Measurements from ENCODE around the gene ICA1. TPM values are rescaled to one million over a fixed set of nuclear protein-coding genes. Genes with fewer than 3 reads are reported as not detected.
A peak's percentile ranks its signal among the peaks of the same experiment; 100 is the strongest.

ICA1 gene
- total and polyA plus RNA-seq, 4 donors, result 15.5 to 41.2 (median 30.5) TPM

- Histone ChIP-seq H3K4me3 (ENCODE audit: low read depth, low read length) (no peak overlapping the region), H3K4me1 (ENCODE audit: control insufficient read depth, insufficient read depth, low read length) (peaks cover 3% of the 10 kb centered on the region), H3K9me3 (ENCODE audit: control insufficient read depth, insufficient read depth, low read length) (no peaks in the 10 kb centered on the region), H3K36me3 (ENCODE audit: control insufficient read depth, insufficient read depth, low read length) (no peaks in the 10 kb centered on the region), H3K27me3 (ENCODE audit: control insufficient read depth, insufficient read depth, low read length) (no peaks in the 10 kb centered on the region), H3K27ac (ENCODE audit: low read depth, low read length) (no peak overlapping the region)
- 50% methylated on average over 2 of the region's 4 CpGs for WGBS (ENCODE audit: insufficient coverage)
- DNase-seq (ENCODE audit: low read depth in 4 of 6, low spot score in 6 of 6), result peak in 2 of 6 donors; percentile 26 to 31
These were observed 106.1 kb downstream of the ICA1 start for GRCh38 chr7:8155836-8156235.

GRCh38 chr7:8154272-8154671 lies 107.7 kb downstream of the ICA1 start:
- DNase-seq (ENCODE audit: low read depth in 4 of 6, low spot score in 6 of 6), result peak in 2 of 6 donors; percentile 46 to 80
- WGBS (ENCODE audit: insufficient coverage), result 0% methylated on average over 1 of the region's 2 CpGs
- Histone ChIP-seq H3K27me3 (ENCODE audit: control insufficient read depth, insufficient read depth, low read length) (no peaks in the 10 kb centered on the region), H3K27ac (ENCODE audit: low read depth, low read length) (no peak overlapping the region), H3K4me3 (ENCODE audit: low read depth, low read length) (no peak overlapping the region), H3K4me1 (ENCODE audit: control insufficient read depth, insufficient read depth, low read length) (no peaks in the 10 kb centered on the region), H3K9me3 (ENCODE audit: control insufficient read depth, insufficient read depth, low read length) (no peaks in the 10 kb centered on the region), H3K36me3 (ENCODE audit: control insufficient read depth, insufficient read depth, low read length) (no peaks in the 10 kb centered on the region)

- no peaks in the 10 kb centered on the region for H3K4me1 ChIP-seq (ENCODE audit: control insufficient read depth, insufficient read depth, low read length)
- H3K27me3 ChIP-seq (ENCODE audit: control insufficient read depth, insufficient read depth, low read length), result no peaks in the 10 kb centered on the region
- no peaks in the 10 kb centered on the region for H3K9me3 ChIP-seq (ENCODE audit: control insufficient read depth, insufficient read depth, low read length)
- DNase-seq (ENCODE audit: low read depth in 4 of 6, low spot score in 6 of 6), result no peak
- H3K27ac ChIP-seq (ENCODE audit: low read depth, low read length), result no peak overlapping the region
- 98% methylated on average over 4 of the region's 4 CpGs for WGBS (ENCODE audit: insufficient coverage)
- no peaks in the 10 kb centered on the region for H3K36me3 ChIP-seq (ENCODE audit: control insufficient read depth, insufficient read depth, low read length)
- no peak overlapping the region for H3K4me3 ChIP-seq (ENCODE audit: low read depth, low read length)
These were observed 109.3 kb downstream of the ICA1 start for GRCh38 chr7:8152489-8153192.

GRCh38 chr7:8151161-8151725 lies 110.7 kb downstream of the ICA1 start:
- peak in 2 of 6 donors; percentile 43 to 55 for DNase-seq (ENCODE audit: low read depth in 4 of 6, low spot score in 6 of 6)
- Histone ChIP-seq H3K27ac (ENCODE audit: low read depth, low read length) (no peak overlapping the region), H3K4me3 (ENCODE audit: low read depth, low read length) (no peak overlapping the region), H3K9me3 (ENCODE audit: control insufficient read depth, insufficient read depth, low read length) (no peaks in the 10 kb centered on the region), H3K4me1 (ENCODE audit: control insufficient read depth, insufficient read depth, low read length) (peaks cover 4% of the 10 kb centered on the region), H3K27me3 (ENCODE audit: control insufficient read depth, insufficient read depth, low read length) (no peaks in the 10 kb centered on the region), H3K36me3 (ENCODE audit: control insufficient read depth, insufficient read depth, low read length) (no peaks in the 10 kb centered on the region)
- 36% methylated on average over 4 of the region's 7 CpGs for WGBS (ENCODE audit: insufficient coverage)

GRCh38 chr7:8149222-8149621 lies 112.7 kb downstream of the ICA1 start:
- Histone ChIP-seq H3K36me3 (ENCODE audit: control insufficient read depth, insufficient read depth, low read length) (no peaks in the 10 kb centered on the region), H3K27me3 (ENCODE audit: control insufficient read depth, insufficient read depth, low read length) (no peaks in the 10 kb centered on the region), H3K4me1 (ENCODE audit: control insufficient read depth, insufficient read depth, low read length) (peaks cover 4% of the 10 kb centered on the region), H3K27ac (ENCODE audit: low read depth, low read length) (no peak overlapping the region), H3K4me3 (ENCODE audit: low read depth, low read length) (no peak overlapping the region), H3K9me3 (ENCODE audit: control insufficient read depth, insufficient read depth, low read length) (no peaks in the 10 kb centered on the region)
- no CpG with 5 or more reads among the region's 4 CpGs for WGBS (ENCODE audit: insufficient coverage)
- DNase-seq (ENCODE audit: low read depth in 4 of 6, low spot score in 6 of 6), result no peak

- Histone ChIP-seq H3K27ac (ENCODE audit: low read depth, low read length) (no peak overlapping the region), H3K27me3 (ENCODE audit: control insufficient read depth, insufficient read depth, low read length) (no peaks in the 10 kb centered on the region), H3K36me3 (ENCODE audit: control insufficient read depth, insufficient read depth, low read length) (no peaks in the 10 kb centered on the region), H3K9me3 (ENCODE audit: control insufficient read depth, insufficient read depth, low read length) (no peaks in the 10 kb centered on the region), H3K4me1 (ENCODE audit: control insufficient read depth, insufficient read depth, low read length) (peaks cover 4% of the 10 kb centered on the region), H3K4me3 (ENCODE audit: low read depth, low read length) (no peak overlapping the region)
- no peak for DNase-seq (ENCODE audit: low read depth in 4 of 6, low spot score in 6 of 6)
- WGBS (ENCODE audit: insufficient coverage), result 88% methylated on average over 5 of the region's 11 CpGs
These were observed 114.1 kb downstream of the ICA1 start for GRCh38 chr7:8147760-8148463.

GRCh38 chr7:8146788-8147413 lies 115.1 kb downstream of the ICA1 start:
- Histone ChIP-seq H3K4me1 (ENCODE audit: control insufficient read depth, insufficient read depth, low read length) (peaks cover 4% of the 10 kb centered on the region), H3K9me3 (ENCODE audit: control insufficient read depth, insufficient read depth, low read length) (no peaks in the 10 kb centered on the region), H3K27me3 (ENCODE audit: control insufficient read depth, insufficient read depth, low read length) (no peaks in the 10 kb centered on the region), H3K36me3 (ENCODE audit: control insufficient read depth, insufficient read depth, low read length) (no peaks in the 10 kb centered on the region), H3K27ac (ENCODE audit: low read depth, low read length) (no peak overlapping the region), H3K4me3 (ENCODE audit: low read depth, low read length) (no peak overlapping the region)
- WGBS (ENCODE audit: insufficient coverage), result 35% methylated on average over 7 of the region's 8 CpGs
- peak in 1 of 6 donors; percentile 66 for DNase-seq (ENCODE audit: low read depth in 4 of 6, low spot score in 6 of 6)

GRCh38 chr7:8146106-8146787 lies 115.7 kb downstream of the ICA1 start:
- H3K9me3 ChIP-seq (ENCODE audit: control insufficient read depth, insufficient read depth, low read length), result no peaks in the 10 kb centered on the region
- no peaks in the 10 kb centered on the region for H3K36me3 ChIP-seq (ENCODE audit: control insufficient read depth, insufficient read depth, low read length)
- no peak overlapping the region for H3K4me3 ChIP-seq (ENCODE audit: low read depth, low read length)
- WGBS (ENCODE audit: insufficient coverage), result 61% methylated on average over 5 of the region's 12 CpGs
- no peak overlapping the region for H3K27ac ChIP-seq (ENCODE audit: low read depth, low read length)
- H3K4me1 ChIP-seq (ENCODE audit: control insufficient read depth, insufficient read depth, low read length), result peaks cover 4% of the 10 kb centered on the region
- H3K27me3 ChIP-seq (ENCODE audit: control insufficient read depth, insufficient read depth, low read length), result no peaks in the 10 kb centered on the region
- peak in 2 of 6 donors; percentile 17 to 62 for DNase-seq (ENCODE audit: low read depth in 4 of 6, low spot score in 6 of 6)

- H3K27me3 ChIP-seq (ENCODE audit: control insufficient read depth, insufficient read depth, low read length), result no peaks in the 10 kb centered on the region
- H3K9me3 ChIP-seq (ENCODE audit: control insufficient read depth, insufficient read depth, low read length), result no peaks in the 10 kb centered on the region
- peaks cover 4% of the 10 kb centered on the region for H3K4me1 ChIP-seq (ENCODE audit: control insufficient read depth, insufficient read depth, low read length)
- no peak overlapping the region for H3K27ac ChIP-seq (ENCODE audit: low read depth, low read length)
- no peak for DNase-seq (ENCODE audit: low read depth in 4 of 6, low spot score in 6 of 6)
- no peaks in the 10 kb centered on the region for H3K36me3 ChIP-seq (ENCODE audit: control insufficient read depth, insufficient read depth, low read length)
- WGBS (ENCODE audit: insufficient coverage), result 87% methylated on average over 4 of the region's 4 CpGs
- H3K4me3 ChIP-seq (ENCODE audit: low read depth, low read length), result no peak overlapping the region
These were observed 117.1 kb downstream of the ICA1 start for GRCh38 chr7:8144856-8145255.

Data from spinal cord (tissue), 10 donors.